IPS DF 6.9 (cell line): ENCODE data around the gene TMEM229B.

Experiments used
- DNase-seq: peaks from one replicate; pipeline ENCODE4 v3.0.0-alpha.2; 2013; ENCODE audit warnings: low read depth, low spot score
- H3K27ac ChIP-seq: one replicate; pipeline ENCODE4 v1.5.1; 2013; ENCODE audit warnings: low read length, control low read depth
- H3K27me3 ChIP-seq: 2 replicates; pipeline ENCODE4 v1.6.1; 2013; ENCODE audit warnings: mild to moderate bottlenecking, low read length; ENCODE audit not compliant: control insufficient read depth, insufficient read depth
- H3K36me3 ChIP-seq: 2 replicates; pipeline ENCODE4 v1.6.1; 2013; ENCODE audit warnings: low read length; ENCODE audit not compliant: control insufficient read depth, insufficient read depth
- H3K4me1 ChIP-seq: 2 replicates; pipeline ENCODE4 v1.6.1; 2013; ENCODE audit warnings: low read length; ENCODE audit not compliant: control insufficient read depth, insufficient read depth
- H3K4me3 ChIP-seq: 2 replicates; pipeline ENCODE4 v1.5.1; 2013; ENCODE audit warnings: mild to moderate bottlenecking, low read length
- H3K9me3 ChIP-seq: 2 replicates; pipeline ENCODE4 v1.6.1; 2013; ENCODE audit warnings: low read length, inconsistent platforms; ENCODE audit not compliant: control insufficient read depth, insufficient read depth
- WGBS: extraction: QIAGEN DNeasy Blood & Tissue Kit; methylation state at CpG from one replicate; pipeline ENCODE4 v1.1.7; 2013; ENCODE audit warnings: mixed read lengths, missing lambda C conversion rate; ENCODE audit not compliant: insufficient read length, insufficient coverage; 5-methylcytosine and 5-hydroxymethylcytosine counted together

TMEM229B gene

DNA sequence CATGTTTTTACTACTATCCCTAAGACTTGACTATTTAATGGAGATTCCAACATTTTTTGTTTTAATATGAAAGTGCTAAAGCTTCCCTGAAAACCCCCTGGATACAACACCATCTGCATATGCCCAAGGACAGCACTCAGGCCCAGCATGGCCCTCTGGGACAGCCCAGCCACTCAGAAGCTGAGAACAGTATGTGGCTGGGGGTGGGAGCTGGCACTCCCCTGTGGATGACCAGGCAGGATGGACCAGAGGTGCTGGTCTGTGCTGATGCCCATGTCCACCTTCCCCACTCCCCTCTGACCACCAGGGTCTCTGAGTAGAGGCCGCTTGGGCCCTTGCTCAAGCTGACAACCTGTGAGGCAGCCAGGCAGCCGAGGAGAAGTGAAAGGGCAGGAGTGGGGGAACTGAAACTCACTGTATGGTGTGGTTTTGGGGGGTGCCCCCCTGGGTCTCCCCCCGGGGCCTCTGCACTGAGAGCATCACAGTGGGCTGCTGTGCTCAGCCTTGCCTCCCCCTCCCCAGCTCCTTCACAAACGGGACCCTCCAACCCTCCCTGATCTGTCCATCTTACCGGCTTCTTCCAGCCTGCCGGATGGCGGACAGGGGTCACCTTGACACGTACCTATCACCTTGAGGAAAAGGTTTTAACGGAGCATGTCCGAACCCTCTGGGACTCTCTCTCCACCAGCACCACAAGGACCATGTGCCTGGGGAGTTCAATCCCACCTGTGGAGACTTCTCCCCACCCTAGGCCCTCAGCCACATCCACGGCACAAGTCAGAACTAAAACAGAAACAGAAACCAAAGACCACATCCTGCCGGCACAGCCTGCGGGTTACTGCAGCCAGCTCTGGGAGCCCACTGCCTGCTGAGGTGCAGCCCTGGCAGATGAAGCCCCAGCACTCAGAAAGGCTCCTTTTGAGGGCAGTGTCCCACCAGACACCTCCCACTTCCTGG, at the start of gene TMEM229B:
TSS of gene TMEM229B (minus strand) at position 785 of the 957 bp plus-strand sequence. CDS start 14,798 bp downstream, outside the sequence.
- H3K27ac ChIP-seq: no peak within 1 kb of the TSS
- H3K9me3 ChIP-seq: no peaks in the 10 kb centered on the region
- no peak for DNase-seq
- H3K36me3 ChIP-seq: no peaks in the 10 kb centered on the region
- H3K4me1 ChIP-seq: peaks cover 4% of the 10 kb centered on the region
- no peaks in the 10 kb centered on the region for H3K27me3 ChIP-seq
- H3K4me3 ChIP-seq: no peak within 1 kb of the TSS
- WGBS: no CpG with 5 or more reads among the region's 13 CpGs

- H3K27ac ChIP-seq: no peak overlapping the region
- H3K9me3 ChIP-seq: no peaks in the 10 kb centered on the region
- no peak overlapping the region for H3K4me3 ChIP-seq
- no CpG with 5 or more reads among the region's 3 CpGs for WGBS
- H3K36me3 ChIP-seq: no peaks in the 10 kb centered on the region
- no peak for DNase-seq
- peaks cover 2% of the 10 kb centered on the region; the same call in 1 of the 2 replicates for H3K4me1 ChIP-seq
- no peaks in the 10 kb centered on the region for H3K27me3 ChIP-seq
Measured at GRCh38 chr14:67537736-67538135, 49.2 kb upstream of the TMEM229B start.

- no peak for DNase-seq
- no peaks in the 10 kb centered on the region for H3K9me3 ChIP-seq
- no peak overlapping the region for H3K4me3 ChIP-seq
- no CpG with 5 or more reads among the region's 4 CpGs for WGBS
- H3K27me3 ChIP-seq: peaks cover 2% of the 10 kb centered on the region; the same call in 1 of the 2 replicates
- H3K4me1 ChIP-seq: peaks cover 3% of the 10 kb centered on the region; the same call in 1 of the 2 replicates
- no peaks in the 10 kb centered on the region for H3K36me3 ChIP-seq
- no peak overlapping the region for H3K27ac ChIP-seq
Measured at GRCh38 chr14:67536087-67536486, 47.6 kb upstream of the TMEM229B start.

DNA sequence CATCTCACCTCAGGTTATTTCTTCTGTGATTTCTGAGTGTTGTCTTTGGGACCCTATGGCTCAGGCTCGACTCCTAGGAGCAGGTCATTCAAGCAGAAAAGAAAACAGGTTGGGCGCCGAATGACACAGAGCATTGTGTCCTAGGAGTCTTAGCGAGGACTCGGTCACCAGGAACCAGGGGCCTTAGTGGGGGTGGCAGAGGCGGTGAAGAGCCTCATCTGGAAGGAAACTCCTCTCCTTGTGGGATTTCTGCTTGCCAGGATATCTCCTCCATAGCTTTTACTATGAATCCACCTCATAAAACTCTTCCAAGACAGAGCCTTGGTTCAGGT, 45.2 kb upstream of the TMEM229B start:
- H3K27me3 ChIP-seq: peaks cover 2% of the 10 kb centered on the region; the same call in 1 of the 2 replicates
- H3K27ac ChIP-seq: no peak overlapping the region
- no peaks in the 10 kb centered on the region for H3K36me3 ChIP-seq
- H3K4me1 ChIP-seq: 0 out of 2 replicates have a peak, but pooled peaks cover 1% of the 10 kb centered on the region
- no peak for DNase-seq
- H3K4me3 ChIP-seq: peak overlapping the region; percentile 76; the same call in 1 of the 2 replicates
- no peaks in the 10 kb centered on the region for H3K9me3 ChIP-seq
- WGBS: no CpG with 5 or more reads among the region's 6 CpGs

GRCh38 chr14:67532998-67533753, 44.7 kb upstream of the TMEM229B start, which contains the start of gene PLEKHH1:
PLEKHH1 (plus strand) TSS chr14:67533290; CDS start chr14:67541868, 8,578 bp downstream.
- Histone ChIP-seq H3K27me3 (peaks cover 2% of the 10 kb centered on the region; the same call in 1 of the 2 replicates), H3K4me1 (0 out of 2 replicates have a peak, but pooled peaks cover 1% of the 10 kb centered on the region), H3K36me3 (no peaks in the 10 kb centered on the region), H3K4me3 (peak within 1 kb of the TSS; percentile 76), H3K27ac (no peak within 1 kb of the TSS), H3K9me3 (no peaks in the 10 kb centered on the region)
- DNase-seq: no peak
- WGBS: no CpG with 5 or more reads among the region's 86 CpGs

DNA sequence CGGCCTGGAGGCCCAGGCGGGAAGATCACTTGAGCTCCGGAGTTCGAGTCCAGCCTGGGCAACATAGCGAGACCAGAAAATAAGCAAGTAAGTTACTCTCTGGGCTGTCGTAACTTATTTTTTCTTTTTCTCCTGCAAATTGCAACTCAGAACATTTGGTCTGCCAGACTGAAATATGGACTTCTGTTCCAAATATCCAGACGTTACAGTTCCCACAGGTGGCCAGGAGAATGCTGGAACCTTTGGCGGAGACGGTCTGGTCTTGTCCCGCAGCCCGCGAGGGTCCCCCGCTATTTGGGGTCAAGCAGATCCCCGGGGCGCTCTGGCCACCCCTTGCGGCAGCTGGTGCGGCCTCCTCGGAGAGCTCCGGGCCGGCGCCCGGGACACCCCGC, 44.1 kb upstream of the TMEM229B start:
- Histone ChIP-seq H3K9me3 (no peaks in the 10 kb centered on the region), H3K27ac (no peak overlapping the region), H3K27me3 (peaks cover 2% of the 10 kb centered on the region; the same call in 1 of the 2 replicates), H3K4me3 (peak overlapping the region; percentile 76; the same call in 1 of the 2 replicates), H3K36me3 (no peaks in the 10 kb centered on the region), H3K4me1 (0 out of 2 replicates have a peak, but pooled peaks cover 1% of the 10 kb centered on the region)
- DNase-seq: no peak
- WGBS: no CpG with 5 or more reads among the region's 23 CpGs

- no peaks in the 10 kb centered on the region for H3K9me3 ChIP-seq
- peaks cover 2% of the 10 kb centered on the region; the same call in 1 of the 2 replicates for H3K27me3 ChIP-seq
- H3K36me3 ChIP-seq: no peaks in the 10 kb centered on the region
- WGBS: no CpG with 5 or more reads among the region's 5 CpGs
- no peak for DNase-seq
- H3K27ac ChIP-seq: no peak overlapping the region
- H3K4me3 ChIP-seq: no peak overlapping the region
- H3K4me1 ChIP-seq: 0 out of 2 replicates have a peak, but pooled peaks cover 1% of the 10 kb centered on the region
Measured at GRCh38 chr14:67529947-67530935, 41.7 kb upstream of the TMEM229B start.

GRCh38 chr14:67528276-67528675, 39.8 kb upstream of the TMEM229B start:
- DNase-seq: no peak

DNA sequence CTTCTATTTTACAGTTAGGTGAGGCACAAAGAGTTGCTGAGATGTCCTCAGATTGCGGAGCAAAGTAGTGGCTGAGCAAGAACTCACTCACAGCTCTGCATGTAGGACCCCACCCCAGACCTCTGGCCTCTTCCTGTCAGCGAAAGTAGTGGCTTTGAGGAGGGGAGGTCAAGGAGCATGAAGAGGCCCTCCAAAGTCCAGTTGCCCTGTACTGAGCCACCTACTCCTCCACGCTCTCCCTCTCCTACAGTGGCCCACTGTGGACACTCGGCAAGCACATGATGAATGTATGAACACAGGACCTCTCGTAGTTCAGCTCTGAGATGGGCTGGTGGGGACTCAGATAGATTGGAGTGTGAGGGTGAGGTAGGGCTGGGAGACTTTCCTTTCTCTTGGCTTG, 39.2 kb upstream of the TMEM229B start:
- no peak for DNase-seq
- WGBS: no CpG with 5 or more reads among the region's 5 CpGs
- Histone ChIP-seq H3K27ac (no peak overlapping the region), H3K4me3 (no peak overlapping the region), H3K4me1 (0 out of 2 replicates have a peak, but pooled peaks cover 1% of the 10 kb centered on the region), H3K9me3 (no peaks in the 10 kb centered on the region), H3K27me3 (peaks cover 2% of the 10 kb centered on the region; the same call in 1 of the 2 replicates), H3K36me3 (no peaks in the 10 kb centered on the region)

More at GRCh38 chr14:67528276-67528675, 39.8 kb upstream of the TMEM229B start:
- Histone ChIP-seq H3K27ac (no peak overlapping the region), H3K36me3 (no peaks in the 10 kb centered on the region), H3K27me3 (peaks cover 2% of the 10 kb centered on the region; the same call in 1 of the 2 replicates), H3K4me3 (no peak overlapping the region), H3K4me1 (0 out of 2 replicates have a peak, but pooled peaks cover 1% of the 10 kb centered on the region), H3K9me3 (no peaks in the 10 kb centered on the region)
- no CpG with 5 or more reads among the region's 1 CpG for WGBS
